Peyer's patch (tissue), 4 donors: ENCODE measurements around the gene CFAP54.

Source experiments
- POLR2A ChIP-seq, 2 donors: fragments of 450-650 bp; IDR thresholded peaks; one replicate each; pipeline ENCODE4 v1.5.1; 2017; ENCODE audit warnings: antibody characterized with exemption in 2 of 2, mild to moderate bottlenecking in 2 of 2, moderate library complexity in 2 of 2
- TF ChIP-seq, protein P1 (sequence below), 6 experiments: fragments of 450-650 bp in 4 of 6; fragments of 200-600 bp in 2 of 6; sonication (generic) in 1 of 6; IDR thresholded peaks; one replicate each; pipeline ENCODE4 v1.5.1; 2017 to 2019; ENCODE audit warnings: antibody characterized with exemption in 6 of 6, mild to moderate bottlenecking in 3 of 6, moderate library complexity in 1 of 6

DNA sequence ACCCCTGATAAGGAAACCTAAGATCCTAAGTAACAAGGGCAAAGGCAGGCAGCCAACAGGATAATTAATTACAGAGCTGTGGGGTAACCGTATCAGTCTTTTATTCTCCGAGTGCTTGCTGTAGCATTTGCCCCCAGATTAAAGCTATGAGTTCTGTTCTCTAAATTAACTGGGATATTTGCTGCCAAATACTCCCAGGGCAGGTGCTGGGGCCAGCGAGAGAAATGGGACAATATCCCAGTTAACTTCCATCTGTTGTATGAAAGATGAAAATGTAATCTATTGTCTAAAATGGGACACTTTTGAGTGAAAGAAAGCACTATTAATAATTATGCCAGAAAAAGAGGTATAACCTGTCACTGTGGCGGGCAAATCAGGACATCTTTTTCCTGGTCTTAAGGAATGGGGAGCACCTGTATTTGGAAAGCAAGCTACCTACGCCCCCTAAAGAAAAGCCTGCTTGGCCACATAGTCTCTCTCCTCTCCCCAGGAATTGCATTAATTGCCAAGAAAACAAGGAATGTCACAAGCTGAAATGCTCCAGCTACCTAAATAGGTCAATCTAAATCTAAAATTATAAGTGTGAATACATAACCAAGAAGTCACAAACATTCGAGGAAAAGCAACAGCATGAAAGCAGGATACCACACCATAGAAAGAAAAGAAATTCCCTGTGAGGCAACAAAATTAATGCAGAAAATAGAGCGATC is 26.7 kb upstream of the CFAP54 start:
- TF ChIP-seq, protein P1, sequence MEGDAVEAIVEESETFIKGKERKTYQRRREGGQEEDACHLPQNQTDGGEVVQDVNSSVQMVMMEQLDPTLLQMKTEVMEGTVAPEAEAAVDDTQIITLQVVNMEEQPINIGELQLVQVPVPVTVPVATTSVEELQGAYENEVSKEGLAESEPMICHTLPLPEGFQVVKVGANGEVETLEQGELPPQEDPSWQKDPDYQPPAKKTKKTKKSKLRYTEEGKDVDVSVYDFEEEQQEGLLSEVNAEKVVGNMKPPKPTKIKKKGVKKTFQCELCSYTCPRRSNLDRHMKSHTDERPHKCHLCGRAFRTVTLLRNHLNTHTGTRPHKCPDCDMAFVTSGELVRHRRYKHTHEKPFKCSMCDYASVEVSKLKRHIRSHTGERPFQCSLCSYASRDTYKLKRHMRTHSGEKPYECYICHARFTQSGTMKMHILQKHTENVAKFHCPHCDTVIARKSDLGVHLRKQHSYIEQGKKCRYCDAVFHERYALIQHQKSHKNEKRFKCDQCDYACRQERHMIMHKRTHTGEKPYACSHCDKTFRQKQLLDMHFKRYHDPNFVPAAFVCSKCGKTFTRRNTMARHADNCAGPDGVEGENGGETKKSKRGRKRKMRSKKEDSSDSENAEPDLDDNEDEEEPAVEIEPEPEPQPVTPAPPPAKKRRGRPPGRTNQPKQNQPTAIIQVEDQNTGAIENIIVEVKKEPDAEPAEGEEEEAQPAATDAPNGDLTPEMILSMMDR (IDR thresholded peaks at IDR 0.05): no peak
- no peak for TF ChIP-seq POLR2A (IDR thresholded peaks at IDR 0.05)
